ENCODE data around the gene AQP12B. TPM values are rescaled to one million over a fixed set of nuclear protein-coding genes. Genes with fewer than 3 reads are reported as not detected.

Gene AQP12B
- total and polyA plus RNA-seq, 10 of the 15 experiments (the other 5 are each of a cell fraction or from before 2014, with no cell fraction given), result not detected

DNA sequence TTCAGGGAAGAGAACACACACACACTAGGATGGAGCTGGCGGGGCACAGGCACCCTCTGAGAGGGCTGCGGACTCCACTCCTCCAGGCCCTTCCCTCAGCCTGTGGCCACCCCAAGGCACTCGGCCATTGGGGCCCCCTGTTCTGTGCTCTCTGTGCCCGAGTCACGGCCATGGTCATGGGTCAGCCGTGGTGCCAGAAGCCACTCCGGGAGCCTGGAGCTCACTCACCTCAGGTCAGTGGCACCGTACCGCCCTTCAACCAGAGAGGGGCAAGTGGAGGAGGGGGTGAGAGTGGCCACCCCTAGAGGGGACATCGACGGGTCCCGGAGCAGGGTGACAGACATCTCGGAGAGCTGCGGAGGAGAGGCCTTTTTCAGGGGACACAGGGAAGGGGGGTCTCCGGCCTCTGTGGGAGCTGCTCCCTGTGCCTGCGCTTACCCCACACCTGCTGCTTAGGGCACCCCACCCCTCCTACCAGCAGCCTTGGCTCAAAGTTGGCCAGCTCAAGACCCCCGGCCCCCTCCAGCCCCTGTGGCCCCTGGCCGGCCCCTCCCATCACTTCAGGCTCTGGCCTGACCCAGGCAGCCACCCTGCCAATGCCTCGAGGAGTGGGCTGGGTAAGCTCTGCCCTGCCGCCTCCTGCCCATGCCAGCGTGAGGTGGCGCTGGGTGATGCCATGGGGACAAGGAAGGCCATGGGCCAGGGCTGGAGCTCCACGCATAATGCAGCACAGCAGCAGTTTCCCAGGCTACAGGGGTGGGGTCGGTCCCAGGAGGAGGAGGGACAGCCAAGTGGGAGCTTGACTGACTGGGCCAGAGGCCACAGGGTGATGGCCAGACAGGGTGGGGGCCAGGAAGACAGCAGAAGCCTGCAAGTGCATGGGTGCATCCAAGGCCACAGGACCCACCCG, 38.3 kb upstream of the AQP12B start (continued):
- TF ChIP-seq, protein P1, sequence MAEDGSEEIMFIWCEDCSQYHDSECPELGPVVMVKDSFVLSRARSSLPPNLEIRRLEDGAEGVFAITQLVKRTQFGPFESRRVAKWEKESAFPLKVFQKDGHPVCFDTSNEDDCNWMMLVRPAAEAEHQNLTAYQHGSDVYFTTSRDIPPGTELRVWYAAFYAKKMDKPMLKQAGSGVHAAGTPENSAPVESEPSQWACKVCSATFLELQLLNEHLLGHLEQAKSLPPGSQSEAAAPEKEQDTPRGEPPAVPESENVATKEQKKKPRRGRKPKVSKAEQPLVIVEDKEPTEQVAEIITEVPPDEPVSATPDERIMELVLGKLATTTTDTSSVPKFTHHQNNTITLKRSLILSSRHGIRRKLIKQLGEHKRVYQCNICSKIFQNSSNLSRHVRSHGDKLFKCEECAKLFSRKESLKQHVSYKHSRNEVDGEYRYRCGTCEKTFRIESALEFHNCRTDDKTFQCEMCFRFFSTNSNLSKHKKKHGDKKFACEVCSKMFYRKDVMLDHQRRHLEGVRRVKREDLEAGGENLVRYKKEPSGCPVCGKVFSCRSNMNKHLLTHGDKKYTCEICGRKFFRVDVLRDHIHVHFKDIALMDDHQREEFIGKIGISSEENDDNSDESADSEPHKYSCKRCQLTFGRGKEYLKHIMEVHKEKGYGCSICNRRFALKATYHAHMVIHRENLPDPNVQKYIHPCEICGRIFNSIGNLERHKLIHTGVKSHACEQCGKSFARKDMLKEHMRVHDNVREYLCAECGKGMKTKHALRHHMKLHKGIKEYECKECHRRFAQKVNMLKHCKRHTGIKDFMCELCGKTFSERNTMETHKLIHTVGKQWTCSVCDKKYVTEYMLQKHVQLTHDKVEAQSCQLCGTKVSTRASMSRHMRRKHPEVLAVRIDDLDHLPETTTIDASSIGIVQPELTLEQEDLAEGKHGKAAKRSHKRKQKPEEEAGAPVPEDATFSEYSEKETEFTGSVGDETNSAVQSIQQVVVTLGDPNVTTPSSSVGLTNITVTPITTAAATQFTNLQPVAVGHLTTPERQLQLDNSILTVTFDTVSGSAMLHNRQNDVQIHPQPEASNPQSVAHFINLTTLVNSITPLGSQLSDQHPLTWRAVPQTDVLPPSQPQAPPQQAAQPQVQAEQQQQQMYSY (CRISPR knock-in tag; IDR thresholded peaks at IDR 0.05), result no peak
- TF ChIP-seq, protein P2, sequence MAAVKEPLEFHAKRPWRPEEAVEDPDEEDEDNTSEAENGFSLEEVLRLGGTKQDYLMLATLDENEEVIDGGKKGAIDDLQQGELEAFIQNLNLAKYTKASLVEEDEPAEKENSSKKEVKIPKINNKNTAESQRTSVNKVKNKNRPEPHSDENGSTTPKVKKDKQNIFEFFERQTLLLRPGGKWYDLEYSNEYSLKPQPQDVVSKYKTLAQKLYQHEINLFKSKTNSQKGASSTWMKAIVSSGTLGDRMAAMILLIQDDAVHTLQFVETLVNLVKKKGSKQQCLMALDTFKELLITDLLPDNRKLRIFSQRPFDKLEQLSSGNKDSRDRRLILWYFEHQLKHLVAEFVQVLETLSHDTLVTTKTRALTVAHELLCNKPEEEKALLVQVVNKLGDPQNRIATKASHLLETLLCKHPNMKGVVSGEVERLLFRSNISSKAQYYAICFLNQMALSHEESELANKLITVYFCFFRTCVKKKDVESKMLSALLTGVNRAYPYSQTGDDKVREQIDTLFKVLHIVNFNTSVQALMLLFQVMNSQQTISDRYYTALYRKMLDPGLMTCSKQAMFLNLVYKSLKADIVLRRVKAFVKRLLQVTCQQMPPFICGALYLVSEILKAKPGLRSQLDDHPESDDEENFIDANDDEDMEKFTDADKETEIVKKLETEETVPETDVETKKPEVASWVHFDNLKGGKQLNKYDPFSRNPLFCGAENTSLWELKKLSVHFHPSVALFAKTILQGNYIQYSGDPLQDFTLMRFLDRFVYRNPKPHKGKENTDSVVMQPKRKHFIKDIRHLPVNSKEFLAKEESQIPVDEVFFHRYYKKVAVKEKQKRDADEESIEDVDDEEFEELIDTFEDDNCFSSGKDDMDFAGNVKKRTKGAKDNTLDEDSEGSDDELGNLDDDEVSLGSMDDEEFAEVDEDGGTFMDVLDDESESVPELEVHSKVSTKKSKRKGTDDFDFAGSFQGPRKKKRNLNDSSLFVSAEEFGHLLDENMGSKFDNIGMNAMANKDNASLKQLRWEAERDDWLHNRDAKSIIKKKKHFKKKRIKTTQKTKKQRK (IDR thresholded peaks at IDR 0.05; ENCODE audit: low read depth, low read length), result no peak
- TF ChIP-seq POLR2AphosphoS5 (IDR thresholded peaks at IDR 0.05; ENCODE audit: low read length), result no peak
- TF ChIP-seq CHD2 (IDR thresholded peaks at IDR 0.05; ENCODE audit: borderline replicate concordance, low read depth, low read length), result no peak
- TF ChIP-seq, protein P3, sequence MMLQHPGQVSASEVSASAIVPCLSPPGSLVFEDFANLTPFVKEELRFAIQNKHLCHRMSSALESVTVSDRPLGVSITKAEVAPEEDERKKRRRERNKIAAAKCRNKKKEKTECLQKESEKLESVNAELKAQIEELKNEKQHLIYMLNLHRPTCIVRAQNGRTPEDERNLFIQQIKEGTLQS (IDR thresholded peaks at IDR 0.05; ENCODE audit: borderline replicate concordance, extremely low read depth, low read depth, low read length), result no peak
- no peak for TF ChIP-seq EED (IDR thresholded peaks at IDR 0.05; ENCODE audit: low read depth)
- TF ChIP-seq, protein P4, sequence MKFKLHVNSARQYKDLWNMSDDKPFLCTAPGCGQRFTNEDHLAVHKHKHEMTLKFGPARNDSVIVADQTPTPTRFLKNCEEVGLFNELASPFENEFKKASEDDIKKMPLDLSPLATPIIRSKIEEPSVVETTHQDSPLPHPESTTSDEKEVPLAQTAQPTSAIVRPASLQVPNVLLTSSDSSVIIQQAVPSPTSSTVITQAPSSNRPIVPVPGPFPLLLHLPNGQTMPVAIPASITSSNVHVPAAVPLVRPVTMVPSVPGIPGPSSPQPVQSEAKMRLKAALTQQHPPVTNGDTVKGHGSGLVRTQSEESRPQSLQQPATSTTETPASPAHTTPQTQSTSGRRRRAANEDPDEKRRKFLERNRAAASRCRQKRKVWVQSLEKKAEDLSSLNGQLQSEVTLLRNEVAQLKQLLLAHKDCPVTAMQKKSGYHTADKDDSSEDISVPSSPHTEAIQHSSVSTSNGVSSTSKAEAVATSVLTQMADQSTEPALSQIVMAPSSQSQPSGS (IDR thresholded peaks at IDR 0.05; ENCODE audit: low read length), result no peak
